Activated CD8-positive, alpha-beta memory T cell treated with anti-CD3 and anti-CD28 coated beads for 24 hours (primary cell): ENCODE measurements around the gene CTH.
"Not testable (repeated sequence)": the region's sequence is repeated elsewhere in the genome, so short reads cannot be mapped to it uniquely, and the experiment has no call there.

Source experiments
- DNase-seq: peaks from one replicate; pipeline ENCODE4 v3.0.0-alpha.2; 2020

The CTH gene

GRCh38 chr1:70411360-70411844 lies 334 bp downstream of the CTH start:
- no peak for DNase-seq

GRCh38 chr1:70415882-70416281 lies 4.8 kb downstream of the CTH start:
- no peak for DNase-seq

- not testable (repeated sequence) for DNase-seq
These were observed 8.1 kb downstream of the CTH start for GRCh38 chr1:70418973-70419734.

GRCh38 chr1:70420320-70420719 lies 9.3 kb downstream of the CTH start:
- no peak for DNase-seq

- no peak for DNase-seq
These were observed 15.4 kb downstream of the CTH start for GRCh38 chr1:70426154-70427131.

GRCh38 chr1:70427976-70428375 lies 16.9 kb downstream of the CTH start:
- DNase-seq, result no peak

- no peak for DNase-seq
These were observed 18.2 kb downstream of the CTH start for GRCh38 chr1:70429219-70429618.

- no peak for DNase-seq
These were observed 18.7 kb downstream of the CTH start for GRCh38 chr1:70429757-70430156.

- no peak for DNase-seq
These were observed 20.2 kb downstream of the CTH start for GRCh38 chr1:70431317-70431716.

GRCh38 chr1:70431874-70432273 lies 20.8 kb downstream of the CTH start:
- no peak for DNase-seq

- DNase-seq, result no peak
These were observed 23.3 kb downstream of the CTH start for GRCh38 chr1:70434253-70434859.

- DNase-seq, result no peak
These were observed 25.7 kb downstream of the CTH start for GRCh38 chr1:70436622-70437251.

- no peak for DNase-seq
These were observed 27.5 kb downstream of the CTH start for GRCh38 chr1:70438529-70438928.

- DNase-seq, result no peak
These were observed 29.7 kb downstream of the CTH start for GRCh38 chr1:70440642-70441391.

GRCh38 chr1:70441392-70442035 lies 30.4 kb downstream of the CTH start:
- no peak for DNase-seq

GRCh38 chr1:70442490-70442889 lies 31.4 kb downstream of the CTH start:
- DNase-seq, result no peak

GRCh38 chr1:70443739-70444138 lies 32.7 kb downstream of the CTH start:
- DNase-seq, result no peak

GRCh38 chr1:70449049-70449448 lies 38.0 kb downstream of the CTH start:
- no peak for DNase-seq

GRCh38 chr1:70452164-70452939 lies 41.3 kb downstream of the CTH start:
- DNase-seq, result not testable (repeated sequence)

- DNase-seq, result no peak
These were observed 44.2 kb downstream of the CTH start for GRCh38 chr1:70455291-70455690.

GRCh38 chr1:70458131-70458530 lies 47.1 kb downstream of the CTH start:
- DNase-seq, result no peak
